ENCODE results near the gene NTN3.
"Not testable (repeated sequence)": the region's sequence is repeated elsewhere in the genome, so short reads cannot be mapped to it uniquely, and the experiment has no call there.

NTN3 gene

GRCh38 chr16:2471016-2471652 is at the start of gene NTN3:
Gene NTN3 (plus strand): TSS chr16:2471297. CDS start chr16:2471702, 405 bp downstream.
- DNase-seq, result peak; percentile 47

- DNase-seq, result no peak
These were observed 48.8 kb upstream of the NTN3 start for GRCh38 chr16:2422123-2422867.

GRCh38 chr16:2424061-2425007 is 46.8 kb upstream of the NTN3 start:
- no peak for DNase-seq

- no peak for DNase-seq
These were observed 46.0 kb upstream of the NTN3 start for GRCh38 chr16:2425008-2425518.

GRCh38 chr16:2425825-2426430 is 45.2 kb upstream of the NTN3 start:
- DNase-seq, result no peak

GRCh38 chr16:2426941-2427361 is 44.1 kb upstream of the NTN3 start:
- DNase-seq, result no peak

GRCh38 chr16:2427526-2427925 is 43.6 kb upstream of the NTN3 start:
- DNase-seq, result no peak

GRCh38 chr16:2428051-2428783 is 42.9 kb upstream of the NTN3 start:
- no peak for DNase-seq

- no peak for DNase-seq
These were observed 42.4 kb upstream of the NTN3 start for GRCh38 chr16:2428784-2429033.

GRCh38 chr16:2429034-2429770 is 41.9 kb upstream of the NTN3 start, which contains the start of gene CCNF:
Gene CCNF (plus strand): TSS chr16:2429447. CDS start chr16:2429482, 35 bp downstream.
- peak; percentile 93 for DNase-seq

GRCh38 chr16:2429771-2430663 is 41.1 kb upstream of the NTN3 start:
- no peak for DNase-seq

- DNase-seq, result no peak
These were observed 38.8 kb upstream of the NTN3 start for GRCh38 chr16:2432286-2432685.

GRCh38 chr16:2432801-2433505 is 38.1 kb upstream of the NTN3 start:
- DNase-seq, result no peak

- not testable (repeated sequence) for DNase-seq
These were observed 35.9 kb upstream of the NTN3 start for GRCh38 chr16:2435236-2435635.

- no peak for DNase-seq
These were observed 35.0 kb upstream of the NTN3 start for GRCh38 chr16:2436110-2436509.

GRCh38 chr16:2437032-2437790 is 33.9 kb upstream of the NTN3 start:
- no peak for DNase-seq

- no peak for DNase-seq
These were observed 33.0 kb upstream of the NTN3 start for GRCh38 chr16:2438121-2438520.

- no peak for DNase-seq
These were observed 31.5 kb upstream of the NTN3 start for GRCh38 chr16:2439598-2439997.

All from 8988T (cell line).